Activated naive CD4-positive, alpha-beta T cell treated with anti-CD3 and anti-CD28 coated beads, Interleukin-2, amount 10 ng/mL, durations not matched to agents 7 days and 5 days (primary cell): ENCODE results near the gene PRSS35.
"Not testable (repeated sequence)": the region's sequence is repeated elsewhere in the genome, so short reads cannot be mapped to it uniquely, and the experiment has no call there.

Source experiments
- CTCF ChIA-PET: fragments of 350-600 bp; sonication (Branson Sonifier 250); formaldehyde crosslinking; loops from one replicate; lab custom pipeline; 2021; ENCODE audit warnings: antibody characterized with exemption; lab: Charles Lee
- DNase-seq: peaks from one replicate; pipeline ENCODE4 v3.0.0-alpha.2; 2020
- H3K27ac Mint-ChIP-seq: one replicate; pipeline ENCODE4 v1.8.0; 2021; ENCODE audit warnings: mild to moderate bottlenecking, moderate library complexity, mixed read lengths
- H3K27me3 Mint-ChIP-seq: one replicate; pipeline ENCODE4 v1.8.0; 2021; ENCODE audit warnings: mild to moderate bottlenecking, mixed read lengths
- H3K36me3 Mint-ChIP-seq: one replicate; pipeline ENCODE4 v1.8.0; 2021; ENCODE audit warnings: mixed read lengths
- H3K4me1 Mint-ChIP-seq: one replicate; pipeline ENCODE4 v1.8.0; 2021; ENCODE audit warnings: mixed read lengths
- H3K4me3 Mint-ChIP-seq: one replicate; pipeline ENCODE4 v1.8.0; 2021; ENCODE audit warnings: mild to moderate bottlenecking, moderate library complexity, mixed read lengths
- H3K9me3 Mint-ChIP-seq: one replicate; pipeline ENCODE4 v1.8.0; 2021; ENCODE audit warnings: mixed read lengths

The PRSS35 gene

GRCh38 chr6:83546636-83547035 lies 34.3 kb downstream of the PRSS35 start:
- DNase-seq = peak; percentile 23
- CTCF ChIA-PET = interaction anchor here (1.0 kb wide), 1 partner anchor 11 kb away, joined by 3 read pairs; no protein-coding TSS in a partner anchor
- Mint-ChIP-seq H3K4me3 (no peak overlapping the region), H3K9me3 (peaks cover 7% of the 10 kb centered on the region), H3K36me3 (no peaks in the 10 kb centered on the region), H3K4me1 (peaks cover 7% of the 10 kb centered on the region), H3K27ac (no peak overlapping the region), H3K27me3 (no peaks in the 10 kb centered on the region)

- H3K27me3 Mint-ChIP-seq, DNase-seq, H3K36me3 Mint-ChIP-seq, H3K9me3 Mint-ChIP-seq, H3K4me3 Mint-ChIP-seq, H3K27ac Mint-ChIP-seq, H3K4me1 Mint-ChIP-seq, CTCF ChIA-PET: not testable (repeated sequence)
Observed at GRCh38 chr6:83550482-83550881, 38.1 kb downstream of the PRSS35 start.

GRCh38 chr6:83551748-83552147 lies 39.4 kb downstream of the PRSS35 start:
- H3K27me3 Mint-ChIP-seq, H3K36me3 Mint-ChIP-seq, H3K4me3 Mint-ChIP-seq, CTCF ChIA-PET, DNase-seq, H3K4me1 Mint-ChIP-seq, H3K9me3 Mint-ChIP-seq, H3K27ac Mint-ChIP-seq: not testable (repeated sequence)

- Mint-ChIP-seq H3K27me3 (no peaks in the 10 kb centered on the region), H3K27ac (no peak overlapping the region), H3K36me3 (no peaks in the 10 kb centered on the region), H3K9me3 (no peaks in the 10 kb centered on the region), H3K4me3 (no peak overlapping the region), H3K4me1 (no peaks in the 10 kb centered on the region)
- DNase-seq = no peak
- CTCF ChIA-PET = no interaction called here
Observed at GRCh38 chr6:83556871-83557270, 44.5 kb downstream of the PRSS35 start.

GRCh38 chr6:83558975-83559374 lies 46.6 kb downstream of the PRSS35 start:
- CTCF ChIA-PET = no interaction called here
- no peak for DNase-seq
- no peaks in the 10 kb centered on the region for H3K36me3 Mint-ChIP-seq
- peaks cover 5% of the 10 kb centered on the region for H3K9me3 Mint-ChIP-seq
- no peak overlapping the region for H3K4me3 Mint-ChIP-seq
- no peak overlapping the region for H3K27ac Mint-ChIP-seq
- no peaks in the 10 kb centered on the region for H3K4me1 Mint-ChIP-seq
- no peaks in the 10 kb centered on the region for H3K27me3 Mint-ChIP-seq

- H3K27me3 Mint-ChIP-seq, DNase-seq, H3K9me3 Mint-ChIP-seq, H3K36me3 Mint-ChIP-seq, H3K27ac Mint-ChIP-seq, H3K4me1 Mint-ChIP-seq, CTCF ChIA-PET, H3K4me3 Mint-ChIP-seq: not testable (repeated sequence)
Observed at GRCh38 chr6:83571663-83572185, 59.4 kb downstream of the PRSS35 start.

GRCh38 chr6:83574783-83575182 lies 62.4 kb downstream of the PRSS35 start:
- no peak overlapping the region for H3K4me3 Mint-ChIP-seq
- H3K27ac Mint-ChIP-seq = no peak overlapping the region
- DNase-seq = no peak
- no peaks in the 10 kb centered on the region for H3K27me3 Mint-ChIP-seq
- CTCF ChIA-PET = no interaction called here
- no peaks in the 10 kb centered on the region for H3K4me1 Mint-ChIP-seq
- no peaks in the 10 kb centered on the region for H3K36me3 Mint-ChIP-seq
- no peaks in the 10 kb centered on the region for H3K9me3 Mint-ChIP-seq
